OCI-LY1 (cell line): ENCODE data around the gene RALGPS2.

ENCODE experiments used
- H2AFZ ChIP-seq: fragments of 200-600 bp; sonication (generic), shearing (Covaris generic); 2 replicates; pipeline ENCODE4 v1.6.0; 2014; ENCODE audit warnings: antibody characterized with exemption, mild to moderate bottlenecking, low read length
- H3F3A ChIP-seq: fragments of 200-600 bp; sonication (generic), shearing (Covaris generic); 2 replicates; pipeline ENCODE4 v1.6.0; 2014; ENCODE audit warnings: mild to moderate bottlenecking, antibody characterized with exemption, low read length, moderate library complexity; ENCODE audit not compliant: insufficient read depth
- H3K27ac ChIP-seq: fragments of 200-600 bp; sonication (generic); 2 replicates; pipeline ENCODE4 v1.5.1; 2014; ENCODE audit warnings: low read length, mixed run types, mild to moderate bottlenecking, low read depth; ENCODE audit not compliant: poor library complexity, severe bottlenecking
- H3K27me3 ChIP-seq: fragments of 200-600 bp; sonication (generic); 2 replicates; pipeline ENCODE4 v1.6.0; 2014; ENCODE audit warnings: antibody characterized with exemption, mild to moderate bottlenecking, low read length, moderate library complexity; ENCODE audit not compliant: insufficient read depth
- H3K36me3 ChIP-seq: fragments of 200-600 bp; sonication (generic); 2 replicates; pipeline ENCODE4 v1.6.1; 2014; ENCODE audit warnings: mild to moderate bottlenecking, antibody characterized with exemption, low read length, moderate library complexity, mixed read lengths; ENCODE audit not compliant: insufficient read depth
- H3K4me1 ChIP-seq: fragments of 200-600 bp; sonication (generic); 2 replicates; pipeline ENCODE4 v1.5.1; 2014; ENCODE audit warnings: mild to moderate bottlenecking, low read length, moderate library complexity; ENCODE audit not compliant: insufficient read depth, severe bottlenecking
- H3K4me2 ChIP-seq: fragments of 200-600 bp; sonication (generic), shearing (Covaris generic); 2 replicates; pipeline ENCODE4 v1.6.1; 2014; ENCODE audit warnings: low read length
- H3K4me3 ChIP-seq: fragments of 200-600 bp; sonication (generic); 2 replicates; pipeline ENCODE4 v1.5.1; 2014; ENCODE audit warnings: low read length, low read depth, mild to moderate bottlenecking, mixed read lengths; ENCODE audit not compliant: poor library complexity, severe bottlenecking
- H3K79me2 ChIP-seq: fragments of 200-600 bp; shearing (Covaris generic); 2 replicates; pipeline ENCODE4 v1.6.1; 2016; ENCODE audit warnings: mixed run types, low read length, mixed read lengths; ENCODE audit not compliant: insufficient read depth
- H3K9ac ChIP-seq: fragments of 200-600 bp; sonication (generic), shearing (Covaris generic); 2 replicates; pipeline ENCODE4 v1.6.1; 2014; ENCODE audit warnings: mild to moderate bottlenecking, low read length, mixed read lengths
- H3K9me2 ChIP-seq: fragments of 200-600 bp; sonication (generic), shearing (Covaris generic); 2 replicates; pipeline ENCODE4 v1.6.1; 2014; ENCODE audit warnings: low read depth, mild to moderate bottlenecking, low read length, mixed read lengths
- H3K9me3 ChIP-seq: fragments of 200-600 bp; shearing (Covaris generic); 2 replicates; pipeline ENCODE4 v1.6.1; 2014; ENCODE audit warnings: low read length, mixed read lengths
- H4K20me1 ChIP-seq: fragments of 200-600 bp; sonication (generic), shearing (Covaris generic); 2 replicates; pipeline ENCODE4 v1.6.0; 2016; ENCODE audit warnings: mild to moderate bottlenecking, low read length; ENCODE audit not compliant: insufficient read depth
- EZH2 ChIP-seq: fragments of 200-600 bp; sonication (generic), shearing (Covaris generic); IDR thresholded peaks from 2 replicates; pipeline ENCODE4 v1.8.0; 2017; ENCODE audit warnings: borderline replicate concordance, mixed run types, mild to moderate bottlenecking, antibody characterized with exemption, low read length, moderate library complexity, mixed read lengths
- TF ChIP-seq, protein P1 (sequence below): fragments of 200-600 bp; sonication (generic), shearing (Covaris generic); IDR thresholded peaks from 2 replicates; pipeline ENCODE4 v1.5.1; 2017; ENCODE audit warnings: mild to moderate bottlenecking, antibody characterized with exemption, low read length, moderate library complexity, mixed read lengths

Gene RALGPS2

DNA sequence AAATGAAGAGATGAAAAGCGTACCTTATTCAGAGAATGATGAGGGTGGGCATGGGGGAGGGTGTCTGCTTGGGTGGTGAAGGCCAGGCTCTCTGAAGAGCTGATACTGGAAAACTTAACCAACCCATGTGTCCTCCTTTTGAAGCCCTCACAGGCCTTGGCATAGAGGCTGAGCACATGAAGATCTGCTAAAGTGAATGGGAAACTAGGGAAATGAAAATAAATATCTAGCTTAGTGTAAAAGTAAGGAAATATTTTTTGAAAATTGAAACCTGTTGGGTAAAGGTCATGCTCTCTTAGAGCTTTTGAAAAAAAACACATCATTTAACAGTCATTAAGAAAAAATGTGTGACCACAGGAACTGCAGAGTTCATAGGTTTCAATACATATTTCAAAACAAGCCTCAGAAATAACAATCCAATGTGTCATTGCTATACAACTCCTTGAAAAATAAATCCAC, 40.5 kb upstream of the RALGPS2 start:
- no peak overlapping the region; the same call in 1 of the 2 replicates for H3K9ac ChIP-seq
- peaks cover 70% of the 10 kb centered on the region for H3K79me2 ChIP-seq
- no peak overlapping the region for H3K4me2 ChIP-seq
- peak overlapping the region; percentile 62 for H3K27ac ChIP-seq
- H3K9me3 ChIP-seq = peaks cover 3% of the 10 kb centered on the region; the same call in 1 of the 2 replicates
- no peaks in the 10 kb centered on the region for H4K20me1 ChIP-seq
- no peak overlapping the region for H3K4me3 ChIP-seq
- H3F3A ChIP-seq = no peaks in the 10 kb centered on the region
- TF ChIP-seq, protein P1, sequence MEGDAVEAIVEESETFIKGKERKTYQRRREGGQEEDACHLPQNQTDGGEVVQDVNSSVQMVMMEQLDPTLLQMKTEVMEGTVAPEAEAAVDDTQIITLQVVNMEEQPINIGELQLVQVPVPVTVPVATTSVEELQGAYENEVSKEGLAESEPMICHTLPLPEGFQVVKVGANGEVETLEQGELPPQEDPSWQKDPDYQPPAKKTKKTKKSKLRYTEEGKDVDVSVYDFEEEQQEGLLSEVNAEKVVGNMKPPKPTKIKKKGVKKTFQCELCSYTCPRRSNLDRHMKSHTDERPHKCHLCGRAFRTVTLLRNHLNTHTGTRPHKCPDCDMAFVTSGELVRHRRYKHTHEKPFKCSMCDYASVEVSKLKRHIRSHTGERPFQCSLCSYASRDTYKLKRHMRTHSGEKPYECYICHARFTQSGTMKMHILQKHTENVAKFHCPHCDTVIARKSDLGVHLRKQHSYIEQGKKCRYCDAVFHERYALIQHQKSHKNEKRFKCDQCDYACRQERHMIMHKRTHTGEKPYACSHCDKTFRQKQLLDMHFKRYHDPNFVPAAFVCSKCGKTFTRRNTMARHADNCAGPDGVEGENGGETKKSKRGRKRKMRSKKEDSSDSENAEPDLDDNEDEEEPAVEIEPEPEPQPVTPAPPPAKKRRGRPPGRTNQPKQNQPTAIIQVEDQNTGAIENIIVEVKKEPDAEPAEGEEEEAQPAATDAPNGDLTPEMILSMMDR = no peak
- H3K27me3 ChIP-seq = no peaks in the 10 kb centered on the region
- H2AFZ ChIP-seq = no peak overlapping the region
- no peaks in the 10 kb centered on the region for H3K9me2 ChIP-seq
- peaks cover 66% of the 10 kb centered on the region for H3K4me1 ChIP-seq
- peaks cover 82% of the 10 kb centered on the region for H3K36me3 ChIP-seq

DNA sequence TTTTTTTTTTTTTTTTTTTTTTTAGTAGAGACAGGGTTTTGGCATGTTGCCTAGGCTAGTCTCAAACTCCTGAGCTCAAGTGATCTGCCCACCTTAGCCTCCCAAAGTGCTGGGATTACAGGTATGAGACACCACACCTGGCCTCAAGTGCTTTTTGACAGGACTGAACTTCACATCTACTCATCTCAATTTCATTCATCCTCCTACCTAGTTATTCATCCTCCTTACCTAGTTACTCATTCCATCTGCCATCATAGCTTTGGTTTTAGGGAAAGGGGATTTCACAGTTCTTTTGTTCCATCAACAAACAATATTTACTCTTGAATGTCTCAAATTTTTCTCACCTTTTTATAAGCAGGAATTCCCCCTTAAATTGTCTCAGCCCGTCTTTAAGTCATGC, 38.6 kb upstream of the RALGPS2 start:
- Histone ChIP-seq H4K20me1 (no peaks in the 10 kb centered on the region), H3K4me3 (no peak overlapping the region), H3K79me2 (peaks cover 61% of the 10 kb centered on the region), H2AFZ (no peak overlapping the region), H3K4me1 (peaks cover 66% of the 10 kb centered on the region), H3F3A (no peaks in the 10 kb centered on the region), H3K9me2 (no peaks in the 10 kb centered on the region), H3K27ac (no peak overlapping the region), H3K9ac (no peak overlapping the region), H3K27me3 (no peaks in the 10 kb centered on the region), H3K4me2 (no peak overlapping the region), H3K9me3 (no peaks in the 10 kb centered on the region), H3K36me3 (peaks cover 74% of the 10 kb centered on the region)
- TF ChIP-seq, protein P1 = no peak
- TF ChIP-seq EZH2 = no peak

DNA sequence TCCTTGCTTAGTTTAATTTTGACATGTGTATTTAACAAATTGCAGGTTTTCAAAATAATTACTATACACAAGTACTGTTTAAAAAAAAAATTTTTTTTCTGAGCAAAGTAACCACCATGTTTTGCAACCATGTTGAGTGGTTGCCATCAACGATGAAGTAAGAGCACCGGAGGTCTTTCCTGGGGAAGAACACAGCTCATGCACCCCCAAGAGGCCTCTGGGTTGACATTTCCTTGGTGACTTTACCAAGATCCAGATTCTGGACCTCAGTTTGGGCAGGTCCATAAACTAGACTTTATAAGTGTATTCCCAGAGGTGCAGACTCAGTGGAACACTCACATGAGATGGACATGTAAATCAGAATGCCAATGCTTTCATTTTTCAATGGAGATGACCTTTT, 36.8 kb upstream of the RALGPS2 start:
- H3K27me3 ChIP-seq = no peaks in the 10 kb centered on the region
- no peaks in the 10 kb centered on the region for H3K9me2 ChIP-seq
- peaks cover 72% of the 10 kb centered on the region for H3K36me3 ChIP-seq
- no peaks in the 10 kb centered on the region for H3K9me3 ChIP-seq
- TF ChIP-seq, protein P1 = no peak
- TF ChIP-seq EZH2 = no peak
- H3K79me2 ChIP-seq = peaks cover 46% of the 10 kb centered on the region
- no peak overlapping the region for H2AFZ ChIP-seq
- H3K9ac ChIP-seq = no peak overlapping the region
- no peaks in the 10 kb centered on the region for H4K20me1 ChIP-seq
- H3K4me3 ChIP-seq = no peak overlapping the region
- no peaks in the 10 kb centered on the region for H3F3A ChIP-seq
- H3K4me1 ChIP-seq = peaks cover 50% of the 10 kb centered on the region
- no peak overlapping the region for H3K4me2 ChIP-seq
- H3K27ac ChIP-seq = no peak overlapping the region
